Duodenal mucosa (tissue), 2 donors: Measurements from ENCODE around the gene ACER2.

Source experiments
- H3K27ac ChIP-seq: one replicate; pipeline ENCODE4 v1.7.0; 2013; ENCODE audit warnings: low read depth, low read length
- H3K27me3 ChIP-seq, 2 donors: one replicate each; pipeline ENCODE4 v1.7.0; 2013; ENCODE audit warnings: low read length in 2 of 2, control low read depth in 1 of 2; ENCODE audit not compliant: insufficient read depth in 2 of 2, control insufficient read depth in 1 of 2
- H3K36me3 ChIP-seq, 2 donors: one replicate each; pipeline ENCODE4 v1.7.0; 2013; ENCODE audit warnings: low read length in 2 of 2, control low read depth in 1 of 2; ENCODE audit not compliant: insufficient read depth in 2 of 2, control insufficient read depth in 1 of 2
- H3K4me1 ChIP-seq, 2 donors: one replicate each; pipeline ENCODE4 v1.7.0; 2013; ENCODE audit warnings: low read length in 2 of 2, control low read depth in 1 of 2; ENCODE audit not compliant: insufficient read depth in 2 of 2, control insufficient read depth in 1 of 2
- H3K4me3 ChIP-seq, 2 donors: one replicate each; pipeline ENCODE4 v1.7.0; 2013; ENCODE audit warnings: low read length in 2 of 2, low read depth in 1 of 2
- H3K9ac ChIP-seq, 2 donors: one replicate each; pipeline ENCODE4 v1.7.0; 2013; ENCODE audit warnings: low read length in 2 of 2, low read depth in 1 of 2
- H3K9me3 ChIP-seq, 2 donors: one replicate each; pipeline ENCODE4 v1.7.0; 2013; ENCODE audit warnings: low read length in 2 of 2, control low read depth in 1 of 2; ENCODE audit not compliant: control insufficient read depth in 1 of 2

Gene ACER2

GRCh38 chr9:19480345-19480744 lies 71.5 kb downstream of the ACER2 start:
- Histone ChIP-seq H3K27me3 (no peaks in the 10 kb centered on the region), H3K9me3 (no peaks in the 10 kb centered on the region), H3K4me1 (no peaks in the 10 kb centered on the region), H3K36me3 (no peaks in the 10 kb centered on the region), H3K9ac (no peak overlapping the region), H3K27ac (no peak overlapping the region), H3K4me3 (no peak overlapping the region)

- H3K4me3 ChIP-seq: no peak overlapping the region
- H3K27me3 ChIP-seq: no peaks in the 10 kb centered on the region
- H3K27ac ChIP-seq: no peak overlapping the region
- no peak overlapping the region for H3K9ac ChIP-seq
- no peaks in the 10 kb centered on the region for H3K4me1 ChIP-seq
- no peaks in the 10 kb centered on the region for H3K36me3 ChIP-seq
- no peaks in the 10 kb centered on the region for H3K9me3 ChIP-seq
Observed at GRCh38 chr9:19481121-19481870, 72.5 kb downstream of the ACER2 start.

- H3K9me3 ChIP-seq: no peaks in the 10 kb centered on the region
- H3K9ac ChIP-seq: no peak overlapping the region
- no peak overlapping the region for H3K27ac ChIP-seq
- no peaks in the 10 kb centered on the region for H3K4me1 ChIP-seq
- no peaks in the 10 kb centered on the region for H3K27me3 ChIP-seq
- H3K4me3 ChIP-seq: no peak overlapping the region
- no peaks in the 10 kb centered on the region for H3K36me3 ChIP-seq
Observed at GRCh38 chr9:19481971-19482404, 73.2 kb downstream of the ACER2 start.

- Histone ChIP-seq H3K4me3 (no peak overlapping the region), H3K4me1 (no peaks in the 10 kb centered on the region), H3K9me3 (no peaks in the 10 kb centered on the region), H3K36me3 (no peaks in the 10 kb centered on the region), H3K9ac (no peak overlapping the region), H3K27me3 (no peaks in the 10 kb centered on the region), H3K27ac (no peak overlapping the region)
Observed at GRCh38 chr9:19484699-19485098, 75.9 kb downstream of the ACER2 start.

- Histone ChIP-seq H3K9ac (no peak overlapping the region), H3K9me3 (no peaks in the 10 kb centered on the region), H3K4me3 (no peak overlapping the region), H3K4me1 (no peaks in the 10 kb centered on the region), H3K36me3 (no peaks in the 10 kb centered on the region), H3K27me3 (no peaks in the 10 kb centered on the region), H3K27ac (no peak overlapping the region)
Observed at GRCh38 chr9:19485193-19485592, 76.4 kb downstream of the ACER2 start.

GRCh38 chr9:19486803-19487202 lies 78.0 kb downstream of the ACER2 start:
- Histone ChIP-seq H3K4me1 (no peaks in the 10 kb centered on the region), H3K4me3 (no peak overlapping the region), H3K9ac (no peak overlapping the region), H3K27me3 (no peaks in the 10 kb centered on the region), H3K27ac (no peak overlapping the region), H3K9me3 (no peaks in the 10 kb centered on the region), H3K36me3 (no peaks in the 10 kb centered on the region)

GRCh38 chr9:19488721-19489120 lies 79.9 kb downstream of the ACER2 start:
- H3K4me1 ChIP-seq: no peaks in the 10 kb centered on the region
- H3K4me3 ChIP-seq: no peak overlapping the region
- no peaks in the 10 kb centered on the region for H3K9me3 ChIP-seq
- no peak overlapping the region for H3K9ac ChIP-seq
- H3K27me3 ChIP-seq: peaks cover 0 to 2% of the 10 kb centered on the region in 2 donors
- H3K36me3 ChIP-seq: no peaks in the 10 kb centered on the region
- H3K27ac ChIP-seq: no peak overlapping the region

- Histone ChIP-seq H3K4me1 (no peaks in the 10 kb centered on the region), H3K4me3 (no peak overlapping the region), H3K36me3 (no peaks in the 10 kb centered on the region), H3K9me3 (no peaks in the 10 kb centered on the region), H3K27me3 (peaks cover 0 to 5% of the 10 kb centered on the region in 2 donors), H3K9ac (no peak overlapping the region), H3K27ac (no peak overlapping the region)
Observed at GRCh38 chr9:19490269-19490668, 81.5 kb downstream of the ACER2 start.

GRCh38 chr9:19490828-19491227 lies 82.0 kb downstream of the ACER2 start:
- Histone ChIP-seq H3K4me3 (no peak overlapping the region), H3K9me3 (no peaks in the 10 kb centered on the region), H3K27ac (no peak overlapping the region), H3K36me3 (no peaks in the 10 kb centered on the region), H3K4me1 (no peaks in the 10 kb centered on the region), H3K9ac (no peak overlapping the region), H3K27me3 (peaks cover 0 to 5% of the 10 kb centered on the region in 2 donors)

- no peaks in the 10 kb centered on the region for H3K9me3 ChIP-seq
- H3K4me1 ChIP-seq: no peaks in the 10 kb centered on the region
- H3K4me3 ChIP-seq: no peak overlapping the region
- no peak overlapping the region for H3K27ac ChIP-seq
- peaks cover 0 to 5% of the 10 kb centered on the region in 2 donors for H3K27me3 ChIP-seq
- H3K36me3 ChIP-seq: no peaks in the 10 kb centered on the region
- no peak overlapping the region for H3K9ac ChIP-seq
Observed at GRCh38 chr9:19492775-19493173, 84.0 kb downstream of the ACER2 start.
